ENCODE measurements around the gene EFNB3.

The EFNB3 gene

GRCh38 chr17:7705269-7706255 lies 560 bp downstream of the EFNB3 start:
- Histone ChIP-seq H3K27me3 (ENCODE audit: low read length) (no peaks in the 10 kb centered on the region), H3K9ac (ENCODE audit: low read length) (no peak overlapping the region), H3K4me3 (ENCODE audit: insufficient read depth, low read length, poor library complexity, severe bottlenecking) (no peak overlapping the region), H2AFZ (ENCODE audit: low read depth, low read length, severe bottlenecking) (no peak overlapping the region), H3K36me3 (ENCODE audit: low read length) (no peaks in the 10 kb centered on the region), H4K20me1 (ENCODE audit: low read depth, low read length) (no peaks in the 10 kb centered on the region), H3K9me3 (ENCODE audit: insufficient read depth, low read length) (no peaks in the 10 kb centered on the region), H3F3A (ENCODE audit: insufficient read depth) (no peaks in the 10 kb centered on the region), H3K79me2 (ENCODE audit: insufficient read depth, low read length) (no peaks in the 10 kb centered on the region), H3K27ac (ENCODE audit: low read depth, low read length) (no peak overlapping the region), H3K9me2 (replicated peaks; ENCODE audit: insufficient read depth, low read length) (no peaks in the 10 kb centered on the region), H3K4me2 (ENCODE audit: low read depth, low read length, poor library complexity, severe bottlenecking) (no peak overlapping the region)
- TF ChIP-seq EZH2phosphoT487 (conservative IDR thresholded peaks at IDR 0.05; ENCODE audit: low read length) (no peak), CTCF (IDR thresholded peaks at IDR 0.05; ENCODE audit: insufficient read depth, low read length, poor library complexity, severe bottlenecking) (no peak)

GRCh38 chr17:7706631-7707354 lies 1.8 kb downstream of the EFNB3 start:
- H3K36me3 ChIP-seq (ENCODE audit: low read length) = no peaks in the 10 kb centered on the region
- TF ChIP-seq CTCF (IDR thresholded peaks at IDR 0.05; ENCODE audit: insufficient read depth, low read length, poor library complexity, severe bottlenecking) (no peak), EZH2phosphoT487 (conservative IDR thresholded peaks at IDR 0.05; ENCODE audit: low read length) (no peak)
- no peaks in the 10 kb centered on the region for H3K27me3 ChIP-seq (ENCODE audit: low read length)
- no peaks in the 10 kb centered on the region for H3K79me2 ChIP-seq (ENCODE audit: insufficient read depth, low read length)
- H3K4me3 ChIP-seq (ENCODE audit: insufficient read depth, low read length, poor library complexity, severe bottlenecking) = no peak overlapping the region
- no peaks in the 10 kb centered on the region for H3F3A ChIP-seq (ENCODE audit: insufficient read depth)
- H2AFZ ChIP-seq (ENCODE audit: low read depth, low read length, severe bottlenecking) = no peak overlapping the region
- H4K20me1 ChIP-seq (ENCODE audit: low read depth, low read length) = no peaks in the 10 kb centered on the region
- no peak overlapping the region for H3K4me2 ChIP-seq (ENCODE audit: low read depth, low read length, poor library complexity, severe bottlenecking)
- H3K9ac ChIP-seq (ENCODE audit: low read length) = no peak overlapping the region
- H3K9me3 ChIP-seq (ENCODE audit: insufficient read depth, low read length) = no peaks in the 10 kb centered on the region
- H3K9me2 ChIP-seq (replicated peaks; ENCODE audit: insufficient read depth, low read length) = no peaks in the 10 kb centered on the region
- H3K27ac ChIP-seq (ENCODE audit: low read depth, low read length) = no peak overlapping the region

DNA sequence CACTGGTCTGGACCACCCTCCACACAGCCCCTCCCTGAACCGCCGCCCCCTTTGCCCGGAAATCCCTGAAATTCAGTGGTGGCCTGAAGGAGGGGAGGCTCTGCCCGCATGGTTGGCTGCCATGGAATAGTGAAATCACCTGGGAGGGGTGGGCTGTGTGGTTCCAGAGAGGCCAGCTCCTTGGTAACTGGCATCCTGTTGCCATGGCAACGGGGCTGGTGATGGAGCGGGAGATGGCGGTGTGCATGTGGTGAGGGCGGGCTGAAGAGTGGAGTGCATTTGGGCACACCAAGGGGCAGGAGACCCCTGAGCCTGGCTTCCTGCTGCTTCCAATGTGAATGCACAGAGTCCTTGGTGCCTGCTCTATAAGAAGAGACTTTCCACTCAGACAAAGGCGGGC lies 2.4 kb downstream of the EFNB3 start:
- no peaks in the 10 kb centered on the region for H4K20me1 ChIP-seq (ENCODE audit: low read depth, low read length)
- TF ChIP-seq CTCF (IDR thresholded peaks at IDR 0.05; ENCODE audit: insufficient read depth, low read length, poor library complexity, severe bottlenecking) (no peak), EZH2phosphoT487 (conservative IDR thresholded peaks at IDR 0.05; ENCODE audit: low read length) (no peak)
- H3K4me3 ChIP-seq (ENCODE audit: insufficient read depth, low read length, poor library complexity, severe bottlenecking) = no peak overlapping the region
- no peaks in the 10 kb centered on the region for H3K9me2 ChIP-seq (replicated peaks; ENCODE audit: insufficient read depth, low read length)
- no peak overlapping the region for H3K27ac ChIP-seq (ENCODE audit: low read depth, low read length)
- no peaks in the 10 kb centered on the region for H3K27me3 ChIP-seq (ENCODE audit: low read length)
- no peak overlapping the region for H3K4me2 ChIP-seq (ENCODE audit: low read depth, low read length, poor library complexity, severe bottlenecking)
- H3K79me2 ChIP-seq (ENCODE audit: insufficient read depth, low read length) = no peaks in the 10 kb centered on the region
- no peaks in the 10 kb centered on the region for H3F3A ChIP-seq (ENCODE audit: insufficient read depth)
- H3K9ac ChIP-seq (ENCODE audit: low read length) = no peak overlapping the region
- no peaks in the 10 kb centered on the region for H3K9me3 ChIP-seq (ENCODE audit: insufficient read depth, low read length)
- H3K36me3 ChIP-seq (ENCODE audit: low read length) = no peaks in the 10 kb centered on the region
- no peak overlapping the region for H2AFZ ChIP-seq (ENCODE audit: low read depth, low read length, severe bottlenecking)
